Testis (tissue), 3 donors: ENCODE measurements around the gene EHBP1. TPM values are rescaled to one million over a fixed set of nuclear protein-coding genes. Genes with fewer than 3 reads are reported as not detected.

Source experiments
- DNase-seq: peaks from one replicate; pipeline ENCODE4 v3.0.0-alpha.2; 2019
- H3K27ac ChIP-seq, 2 donors: fragments of 200-600 bp; sonication (generic); one replicate each; pipeline ENCODE4 v1.5.1; 2019
- H3K27me3 ChIP-seq: fragments of 200-600 bp; sonication (generic); one replicate; pipeline ENCODE4 v1.5.1; 2019
- H3K36me3 ChIP-seq: fragments of 200-600 bp; sonication (generic); one replicate; pipeline ENCODE4 v1.5.1; 2017; ENCODE audit warnings: low read depth; ENCODE audit errors: missing control alignments
- H3K4me1 ChIP-seq: fragments of 200-600 bp; sonication (generic); one replicate; pipeline ENCODE4 v1.5.1; 2019
- H3K4me3 ChIP-seq, 2 donors: fragments of 200-600 bp; sonication (generic); one replicate each; pipeline ENCODE4 v1.5.1; 2017 to 2019
- H3K9me3 ChIP-seq: fragments of 200-600 bp; sonication (generic); one replicate; pipeline ENCODE4 v1.5.1; 2017
- POLR2A ChIP-seq: fragments of 450-650 bp; IDR thresholded peaks from one replicate; pipeline ENCODE4 v1.6.1; 2017; ENCODE audit warnings: antibody characterized with exemption, mild to moderate bottlenecking, moderate library complexity
- WGBS, 2 donors: methylation state at CpG; one replicate each; pipeline ENCODE4 v1.1.5; 2018; 5-methylcytosine and 5-hydroxymethylcytosine counted together
- intact Hi-C: fragments of 100-400 bp; cut with DNase I; formaldehyde crosslinking; loops from one replicate; pipeline ENCODE4 v1.15.1; 2023; ENCODE audit warnings: low total_unique reads
- polyA plus RNA-seq: library from polyadenylated mRNA; stranded (reverse); fragments of 350-450 nt; fragmentation: Illumina TruSeq; extraction: RNeasy Lipid Tissue Mini Kit (QIAGEN cat#74804); gene quantifications from one replicate; pipeline ENCODE4 v1.2.3, GENCODE V29; 2014; ENCODE audit warnings: low read depth, low replicate concordance; ENCODE audit not compliant: insufficient read depth
- total RNA-seq, 2 donors: library from RNA; depleted of rRNA; stranded (reverse); fragments of >200 nt; gene quantifications; one replicate each; pipeline ENCODE4 v1.2.3, GENCODE V29; 2016
- TF ChIP-seq, protein P1 (sequence below), 3 experiments: fragments of 450-650 bp in 2 of 3; fragments of 200-600 bp in 1 of 3; sonication (generic) in 1 of 3; IDR thresholded peaks; one replicate each; pipeline ENCODE4 v1.5.1; 2016 to 2019; ENCODE audit warnings: antibody characterized with exemption in 3 of 3, mild to moderate bottlenecking in 2 of 3, moderate library complexity in 1 of 3

The EHBP1 gene
- total and polyA plus RNA-seq, 3 donors from 2014 or later = 69.3 to 99.5 (median 86.8) TPM

DNA sequence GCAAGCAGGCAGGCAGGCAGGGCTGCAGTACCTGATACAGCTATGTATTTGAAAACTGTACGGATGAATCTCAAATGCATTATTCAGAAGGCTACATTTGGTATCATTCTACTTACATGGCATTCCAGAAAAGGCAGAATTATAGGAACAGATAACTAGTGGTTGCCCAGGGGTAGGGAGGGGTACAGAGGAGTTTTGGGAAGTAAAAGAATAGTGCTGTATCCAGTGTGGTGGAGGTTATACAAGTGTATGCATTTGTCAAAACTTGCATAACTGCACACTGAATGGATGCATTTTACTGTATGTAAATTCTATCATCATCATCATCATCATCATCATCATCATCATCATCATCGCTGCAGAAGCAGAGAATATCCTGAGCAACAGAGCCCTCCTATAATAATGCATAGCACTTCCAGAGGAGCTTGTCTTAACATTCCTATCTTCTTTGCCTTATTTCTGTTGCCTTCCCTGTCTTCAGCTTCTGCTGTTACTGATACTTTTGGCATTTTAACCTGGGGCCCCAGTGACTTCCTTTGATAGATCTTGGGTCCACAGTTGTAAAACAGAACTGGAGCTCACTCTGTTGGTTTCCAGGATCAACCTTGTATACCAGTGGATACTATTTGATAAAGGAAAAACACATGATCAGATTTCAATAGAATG lies 189.6 kb downstream of the EHBP1 start:
- intact Hi-C loops = no loop called here
- WGBS, 2 donors = 89 to 98% methylated on average over 2 of the region's 2 CpGs
- DNase-seq = no peak
- TF ChIP-seq, protein P1, sequence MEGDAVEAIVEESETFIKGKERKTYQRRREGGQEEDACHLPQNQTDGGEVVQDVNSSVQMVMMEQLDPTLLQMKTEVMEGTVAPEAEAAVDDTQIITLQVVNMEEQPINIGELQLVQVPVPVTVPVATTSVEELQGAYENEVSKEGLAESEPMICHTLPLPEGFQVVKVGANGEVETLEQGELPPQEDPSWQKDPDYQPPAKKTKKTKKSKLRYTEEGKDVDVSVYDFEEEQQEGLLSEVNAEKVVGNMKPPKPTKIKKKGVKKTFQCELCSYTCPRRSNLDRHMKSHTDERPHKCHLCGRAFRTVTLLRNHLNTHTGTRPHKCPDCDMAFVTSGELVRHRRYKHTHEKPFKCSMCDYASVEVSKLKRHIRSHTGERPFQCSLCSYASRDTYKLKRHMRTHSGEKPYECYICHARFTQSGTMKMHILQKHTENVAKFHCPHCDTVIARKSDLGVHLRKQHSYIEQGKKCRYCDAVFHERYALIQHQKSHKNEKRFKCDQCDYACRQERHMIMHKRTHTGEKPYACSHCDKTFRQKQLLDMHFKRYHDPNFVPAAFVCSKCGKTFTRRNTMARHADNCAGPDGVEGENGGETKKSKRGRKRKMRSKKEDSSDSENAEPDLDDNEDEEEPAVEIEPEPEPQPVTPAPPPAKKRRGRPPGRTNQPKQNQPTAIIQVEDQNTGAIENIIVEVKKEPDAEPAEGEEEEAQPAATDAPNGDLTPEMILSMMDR (IDR thresholded peaks at IDR 0.05) = no peak
- TF ChIP-seq POLR2A = no peak
- Histone ChIP-seq H3K4me3 (no peak overlapping the region), H3K9me3 (no peaks in the 10 kb centered on the region), H3K4me1 (no peaks in the 10 kb centered on the region), H3K36me3 (no peaks in the 10 kb centered on the region), H3K27ac (no peak overlapping the region), H3K27me3 (no peaks in the 10 kb centered on the region)

DNA sequence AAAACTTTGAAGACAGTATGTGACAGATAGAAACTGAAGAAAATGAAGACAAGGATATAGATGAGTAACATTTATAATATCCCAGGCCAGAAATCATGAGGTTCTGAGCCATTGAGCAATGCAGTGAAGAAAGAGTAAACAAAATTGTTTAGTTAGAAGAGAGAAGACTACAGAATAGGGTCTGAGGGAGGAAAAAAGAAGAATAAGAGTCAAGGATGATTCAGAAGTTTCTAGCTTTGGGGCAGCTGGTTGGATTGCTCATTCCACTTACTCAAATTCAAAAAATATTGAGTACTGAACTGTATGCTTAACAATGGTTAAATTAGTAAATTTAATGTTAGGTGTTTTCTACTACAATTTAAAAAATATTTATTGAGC lies 190.1 kb downstream of the EHBP1 start:
- Histone ChIP-seq H3K36me3 (no peaks in the 10 kb centered on the region), H3K9me3 (no peaks in the 10 kb centered on the region), H3K4me3 (no peak overlapping the region), H3K4me1 (no peaks in the 10 kb centered on the region), H3K27ac (no peak overlapping the region), H3K27me3 (no peaks in the 10 kb centered on the region)
- intact Hi-C loops = no loop called here
- TF ChIP-seq, protein P1 (IDR thresholded peaks at IDR 0.05) = no peak
- no peak for TF ChIP-seq POLR2A
- DNase-seq = no peak

GRCh38 chr2:62897187-62897827 lies 191.8 kb downstream of the EHBP1 start:
- Histone ChIP-seq H3K27me3 (no peaks in the 10 kb centered on the region), H3K4me3 (no peak overlapping the region), H3K4me1 (no peaks in the 10 kb centered on the region), H3K36me3 (no peaks in the 10 kb centered on the region), H3K27ac (no peak overlapping the region), H3K9me3 (no peaks in the 10 kb centered on the region)
- DNase-seq = no peak
- TF ChIP-seq, protein P1 (IDR thresholded peaks at IDR 0.05) = no peak
- TF ChIP-seq POLR2A = no peak
- intact Hi-C loops = no loop called here

DNA sequence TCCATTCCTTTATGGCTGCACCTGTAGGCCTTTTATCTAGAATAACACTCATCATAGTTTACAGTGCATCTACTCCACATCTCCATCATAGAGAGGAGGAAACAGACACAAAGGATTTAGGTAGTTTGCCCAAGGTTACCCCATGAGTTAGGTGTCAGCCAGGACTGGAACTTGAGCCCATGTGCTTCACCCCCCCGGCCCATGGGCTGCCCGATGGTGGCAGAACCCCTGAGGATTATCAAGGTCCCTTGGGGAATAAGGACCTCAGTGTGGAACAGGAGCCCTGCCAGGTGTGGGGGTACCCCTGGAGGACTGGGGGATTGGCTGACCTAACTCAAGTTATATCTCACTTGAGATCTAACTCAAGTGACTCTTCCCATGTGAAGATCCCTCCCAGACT lies 198.8 kb downstream of the EHBP1 start:
- no peaks in the 10 kb centered on the region for H3K27me3 ChIP-seq
- H3K4me3 ChIP-seq = no peak overlapping the region
- intact Hi-C loops = no loop called here
- WGBS, 2 donors = 93 to 96% methylated on average over 2 of the region's 2 CpGs
- no peak for DNase-seq
- H3K36me3 ChIP-seq = no peaks in the 10 kb centered on the region
- no peak overlapping the region for H3K27ac ChIP-seq
- no peak for TF ChIP-seq POLR2A
- TF ChIP-seq, protein P1 (IDR thresholded peaks at IDR 0.05) = no peak
- no peaks in the 10 kb centered on the region for H3K9me3 ChIP-seq
- no peaks in the 10 kb centered on the region for H3K4me1 ChIP-seq

- intact Hi-C loops = no loop called here
- no peaks in the 10 kb centered on the region for H3K27me3 ChIP-seq
- WGBS, 2 donors = 74 to 92% methylated on average over 1 of the region's 1 CpG
- no peaks in the 10 kb centered on the region for H3K36me3 ChIP-seq
- no peak overlapping the region for H3K4me3 ChIP-seq
- H3K27ac ChIP-seq = no peak overlapping the region
- H3K9me3 ChIP-seq = no peaks in the 10 kb centered on the region
- no peaks in the 10 kb centered on the region for H3K4me1 ChIP-seq
- TF ChIP-seq, protein P1 (IDR thresholded peaks at IDR 0.05) = no peak
- no peak for TF ChIP-seq POLR2A
- DNase-seq = no peak
These were observed 202.6 kb downstream of the EHBP1 start for GRCh38 chr2:62908145-62908544.
